ENCODE measurements around the gene KRTAP21-3.

DNA sequence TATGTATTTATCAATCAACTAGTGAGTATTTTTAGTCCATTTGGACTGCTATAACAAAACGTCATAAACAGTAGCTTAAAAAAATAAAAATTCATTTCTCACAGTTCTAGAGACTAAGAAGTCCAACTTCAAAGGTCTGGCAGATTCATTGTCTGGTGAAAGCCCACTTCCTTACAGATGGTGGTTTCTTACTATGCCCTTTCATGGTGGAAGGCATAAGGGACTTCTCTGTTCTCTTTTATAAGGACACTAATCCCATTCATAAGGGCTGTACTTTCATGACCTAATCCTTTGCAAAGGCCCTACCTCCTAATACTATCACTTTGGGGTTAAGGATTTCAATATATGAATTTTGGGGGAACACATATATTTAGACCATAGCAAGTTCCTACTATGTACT lies 38.0 kb downstream of the KRTAP21-3 start:
- TF ChIP-seq POLR2AphosphoS5 (IDR thresholded peaks at IDR 0.05; ENCODE audit: borderline replicate concordance, low read depth, low read length) (no peak), EZH2 (IDR thresholded peaks at IDR 0.05) (no peak), FOXP2 (optimal IDR thresholded peaks at IDR 0.05; ENCODE audit: control extremely low read depth, extremely low read length, insufficient read depth) (no peak)
